Endothelial cell of umbilical vein (primary cell): ENCODE results near the gene COPE. TPM values are rescaled to one million over a fixed set of nuclear protein-coding genes. Genes with fewer than 3 reads are reported as not detected.

ENCODE experiments used
- BruUV-seq: library from RNA; stranded (reverse); fragments of 400-500 nt; replicated peaks from 2 replicates; lab custom pipeline; 2021; lab: Mats Ljungman, UMichigan
- CTCF ChIA-PET: fragments of 300-600, 350-600 bp; sonication (Branson Sonifier 250); formaldehyde crosslinking; loops from one replicate; lab custom pipeline; 2021; ENCODE audit warnings: antibody characterized with exemption, inconsistent platforms; lab: Charles Lee
- POLR2A ChIA-PET: fragments of 300-600, 350-600 bp; sonication (Branson Sonifier 250); formaldehyde crosslinking; loops from one replicate; lab custom pipeline; 2021; ENCODE audit warnings: antibody characterized with exemption, inconsistent platforms; lab: Charles Lee
- DNase-seq: peaks from one replicate; pipeline ENCODE4 v3.0.0-alpha.2; 2011; ENCODE audit warnings: low read depth, low spot score
- FAIRE-seq: peaks from 2 replicates; lab custom pipeline; 2011; peaks lifted over from hg19 to GRCh38; lab: Jason Lieb, UNC
- H2AFZ ChIP-seq: 2 replicates; pipeline ENCODE4 v1.6.0; 2012; ENCODE audit warnings: low read depth, low read length, control low read depth, inconsistent platforms
- H3K27ac ChIP-seq: 2 replicates; pipeline ENCODE4 v1.5.1; 2011; ENCODE audit warnings: low read depth, mild to moderate bottlenecking, control low read depth, low read length, moderate library complexity; ENCODE audit not compliant: insufficient read depth
- H3K27me3 ChIP-seq, 2 experiments: 2 replicates each; pipeline versions ENCODE4 v1.6.0 to v1.6.1; 2011; ENCODE audit warnings: low read length in 2 of 2, mixed read lengths in 1 of 2; ENCODE audit not compliant: control insufficient read depth in 2 of 2, insufficient read depth in 2 of 2
- H3K36me3 ChIP-seq, 2 experiments: 2 replicates in 1 of 2; 3 replicates in 1 of 2; pipeline ENCODE4 v1.5.1; 2011; ENCODE audit warnings: low read length in 2 of 2, mild to moderate bottlenecking in 1 of 2, moderate library complexity in 1 of 2; ENCODE audit not compliant: control insufficient read depth in 2 of 2, insufficient read depth in 2 of 2; ENCODE audit errors: extremely low read depth in 1 of 2
- H3K4me1 ChIP-seq: 3 replicates; pipeline ENCODE4 v1.5.1; 2011; ENCODE audit warnings: mild to moderate bottlenecking, low read length; ENCODE audit not compliant: control insufficient read depth, insufficient read depth; ENCODE audit errors: extremely low read depth
- H3K4me2 ChIP-seq: 2 replicates; pipeline ENCODE4 v1.6.1; 2011; ENCODE audit warnings: low read length, control low read depth, mixed read lengths; ENCODE audit not compliant: insufficient read depth
- H3K4me3 ChIP-seq, 3 experiments: fragments of 200-600 bp in 1 of 3; sonication (generic), shearing (Covaris generic) in 1 of 3; replicated peaks in 1 of 3; 2 replicates each; pipeline ENCODE4 v1.5.1; 2011 to 2016; ENCODE audit warnings: control low read depth in 3 of 3, low read length in 3 of 3, mild to moderate bottlenecking in 2 of 3, inconsistent platforms in 1 of 3, low read depth in 1 of 3, moderate library complexity in 1 of 3; ENCODE audit not compliant: insufficient read depth in 1 of 3
- H3K79me2 ChIP-seq: 2 replicates; pipeline ENCODE4 v1.6.0; 2012; ENCODE audit warnings: low read length, inconsistent platforms; ENCODE audit not compliant: control insufficient read depth, insufficient read depth
- H3K9ac ChIP-seq: replicated peaks from 2 replicates; pipeline ENCODE3; 2011; ENCODE audit warnings: low read length, control low read depth; ENCODE audit not compliant: insufficient read depth; ENCODE audit errors: extremely low read depth
- H3K9me1 ChIP-seq: replicated peaks from 3 replicates; pipeline ENCODE4 v1.6.0; 2011; ENCODE audit warnings: mild to moderate bottlenecking, low read length; ENCODE audit not compliant: control insufficient read depth, insufficient read depth; ENCODE audit errors: extremely low read depth
- H3K9me3 ChIP-seq: replicated peaks from 2 replicates; pipeline ENCODE4 v1.5.1; 2012; ENCODE audit warnings: low read length, inconsistent platforms; ENCODE audit not compliant: control insufficient read depth, insufficient read depth
- H4K20me1 ChIP-seq: replicated peaks from 2 replicates; pipeline ENCODE3; 2011; ENCODE audit warnings: mild to moderate bottlenecking, low read length; ENCODE audit not compliant: control insufficient read depth, insufficient read depth; ENCODE audit errors: extremely low read depth
- EZH2 ChIP-seq: IDR thresholded peaks from 2 replicates; pipeline ENCODE4 v1.6.1; 2012; ENCODE audit warnings: borderline replicate concordance, low read depth, mild to moderate bottlenecking, moderate library complexity, low read length, inconsistent platforms; ENCODE audit not compliant: severe bottlenecking
- FOS ChIP-seq: IDR thresholded peaks from 2 replicates; pipeline ENCODE4 v1.6.1; 2011; ENCODE audit warnings: mild to moderate bottlenecking, low read length, moderate library complexity, borderline replicate concordance; ENCODE audit not compliant: insufficient read depth
- GATA2 ChIP-seq: IDR thresholded peaks from 2 replicates; pipeline ENCODE4 v1.7.0; 2011; ENCODE audit warnings: low read depth, mild to moderate bottlenecking, moderate library complexity, mixed read lengths, low read length; ENCODE audit not compliant: insufficient read length, insufficient read depth
- JUN ChIP-seq: IDR thresholded peaks from 2 replicates; pipeline ENCODE4 v1.6.1; 2011; ENCODE audit warnings: borderline replicate concordance, low read depth; ENCODE audit not compliant: insufficient read length, insufficient read depth
- MYC ChIP-seq: IDR thresholded peaks from one replicate; pipeline ENCODE4 v1.6.1; 2011; ENCODE audit warnings: mild to moderate bottlenecking, low read depth, low read length
- POLR2A ChIP-seq: IDR thresholded peaks from 2 replicates; pipeline ENCODE4 v1.6.1; 2012; ENCODE audit warnings: low read depth, mild to moderate bottlenecking, control low read depth, low read length
- POLR2AphosphoS5 ChIP-seq: IDR thresholded peaks from 2 replicates; pipeline ENCODE4 v1.6.1; 2012; ENCODE audit warnings: low read depth, mild to moderate bottlenecking, control low read depth, low read length, moderate library complexity; ENCODE audit not compliant: insufficient read depth
- dilution Hi-C: fragments of 300-500 bp; cut with MboI; formaldehyde crosslinking; loops from one replicate; pipeline ENCODE4 v1.15.0; 2019; ENCODE audit warnings: low sequenced_read_pairs; ENCODE audit not compliant: extremely low pct_ligation_motif_present
- intact Hi-C: fragments of 100-400 bp; cut with micrococcal nuclease; formaldehyde crosslinking; loops from one replicate; pipeline ENCODE4 v1.10.0; 2022
- polyA plus RNA-seq, 4 experiments: library from polyadenylated mRNA; depleted of rRNA in 3 of 4; stranded (reverse) in 3 of 4; unstranded in 1 of 4; fragments of >200 nt; gene quantifications; 2 replicates each; pipeline versions ENCODE4 v1.2.1 to v1.2.3, GENCODE V29; 2011 to 2012; ENCODE audit warnings: missing spikeins in 1 of 4
- total RNA-seq: library from RNA; stranded (reverse); gene quantifications from 2 replicates; pipeline ENCODE4 v1.2.3, GENCODE V29; 2021
- TF ChIP-seq, protein P1 (sequence below), 2 donors: IDR thresholded peaks; 1 replicate in 1 of 2; 2 replicates in 1 of 2; pipeline ENCODE4 v1.5.1; 2011; ENCODE audit warnings: low read length in 2 of 2, mild to moderate bottlenecking in 2 of 2, moderate library complexity in 2 of 2, control low read depth in 1 of 2, inconsistent platforms in 1 of 2, low read depth in 1 of 2; ENCODE audit not compliant: insufficient read depth in 1 of 2; ENCODE audit errors: extremely low read depth in 1 of 2
- TF ChIP-seq, protein P2 (sequence below): IDR thresholded peaks from 2 replicates; pipeline ENCODE4 v1.6.1; 2011; ENCODE audit not compliant: insufficient read depth, insufficient read length

The COPE gene
- total and polyA plus RNA-seq, 2 donors (not counting 3 experiments of a cell fraction or from before 2014, with no cell fraction given): 252 to 407 TPM

DNA sequence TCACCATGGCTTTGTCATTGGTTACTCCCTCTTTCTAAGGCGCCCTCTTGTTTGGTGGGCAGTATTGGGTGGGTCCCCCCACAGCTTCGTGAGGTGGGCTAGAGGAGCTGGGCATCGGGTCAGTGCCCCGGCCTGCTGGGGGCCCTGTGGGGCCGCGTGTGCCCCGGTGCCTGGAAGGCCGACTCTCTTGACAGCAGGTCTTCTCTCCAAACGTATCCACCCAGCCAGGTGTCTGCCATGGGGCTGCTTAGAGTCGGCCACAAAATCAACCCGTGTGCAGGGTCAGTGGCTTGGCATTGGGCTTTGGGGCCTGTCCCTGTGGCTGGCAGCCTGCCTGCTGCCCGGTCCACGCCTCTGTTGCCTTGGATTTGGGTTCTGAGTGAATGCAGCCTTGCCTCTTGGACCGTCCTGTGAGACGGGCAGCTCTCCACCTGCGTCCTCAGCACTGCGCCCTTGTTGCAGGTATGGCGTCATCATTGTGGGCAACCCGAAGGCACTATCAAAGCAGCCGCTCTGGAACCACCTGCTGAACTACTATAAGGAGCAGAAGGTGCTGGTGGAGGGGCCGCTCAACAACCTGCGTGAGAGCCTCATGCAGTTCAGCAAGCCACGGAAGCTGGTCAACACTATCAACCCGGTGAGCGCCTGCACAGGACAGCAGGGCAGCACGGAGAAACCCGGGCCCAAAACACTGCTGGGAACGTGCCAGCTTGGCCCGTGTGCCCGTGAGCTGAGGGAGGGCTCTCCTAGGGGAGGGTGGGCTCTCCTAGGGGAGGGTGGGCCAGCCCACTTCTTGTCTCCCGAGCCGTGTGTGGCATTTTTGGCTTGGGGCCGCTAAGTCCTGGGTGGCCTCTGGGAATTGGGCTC, 56.0 kb downstream of the COPE start:
- DNase-seq: no peak
- H3K4me2 ChIP-seq: no peak overlapping the region
- H3K4me3 ChIP-seq: no peak overlapping the region
- no peak overlapping the region for H2AFZ ChIP-seq
- no peak for FAIRE-seq
- intact Hi-C loops: loop anchor here (10.0 kb wide), 1 partner anchor 52 kb away; the partner anchor contains the start of genes COPE and DDX49
- H4K20me1 ChIP-seq: no peaks in the 10 kb centered on the region
- TF ChIP-seq, protein P1, sequence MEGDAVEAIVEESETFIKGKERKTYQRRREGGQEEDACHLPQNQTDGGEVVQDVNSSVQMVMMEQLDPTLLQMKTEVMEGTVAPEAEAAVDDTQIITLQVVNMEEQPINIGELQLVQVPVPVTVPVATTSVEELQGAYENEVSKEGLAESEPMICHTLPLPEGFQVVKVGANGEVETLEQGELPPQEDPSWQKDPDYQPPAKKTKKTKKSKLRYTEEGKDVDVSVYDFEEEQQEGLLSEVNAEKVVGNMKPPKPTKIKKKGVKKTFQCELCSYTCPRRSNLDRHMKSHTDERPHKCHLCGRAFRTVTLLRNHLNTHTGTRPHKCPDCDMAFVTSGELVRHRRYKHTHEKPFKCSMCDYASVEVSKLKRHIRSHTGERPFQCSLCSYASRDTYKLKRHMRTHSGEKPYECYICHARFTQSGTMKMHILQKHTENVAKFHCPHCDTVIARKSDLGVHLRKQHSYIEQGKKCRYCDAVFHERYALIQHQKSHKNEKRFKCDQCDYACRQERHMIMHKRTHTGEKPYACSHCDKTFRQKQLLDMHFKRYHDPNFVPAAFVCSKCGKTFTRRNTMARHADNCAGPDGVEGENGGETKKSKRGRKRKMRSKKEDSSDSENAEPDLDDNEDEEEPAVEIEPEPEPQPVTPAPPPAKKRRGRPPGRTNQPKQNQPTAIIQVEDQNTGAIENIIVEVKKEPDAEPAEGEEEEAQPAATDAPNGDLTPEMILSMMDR (IDR thresholded peaks at IDR 0.05; ENCODE audit: extremely low read depth in 1 of 2, insufficient read depth in 1 of 2, low read depth in 1 of 2, low read length in 2 of 2): no peak
- TF ChIP-seq POLR2A: no peak
- TF ChIP-seq GATA2: no peak
- TF ChIP-seq JUN: no peak
- no peak for TF ChIP-seq FOS
- no peak for TF ChIP-seq EZH2
- TF ChIP-seq POLR2AphosphoS5: no peak
- TF ChIP-seq MYC: no peak
- TF ChIP-seq, protein P2, sequence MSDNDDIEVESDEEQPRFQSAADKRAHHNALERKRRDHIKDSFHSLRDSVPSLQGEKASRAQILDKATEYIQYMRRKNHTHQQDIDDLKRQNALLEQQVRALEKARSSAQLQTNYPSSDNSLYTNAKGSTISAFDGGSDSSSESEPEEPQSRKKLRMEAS: no peak
- no peaks in the 10 kb centered on the region for H3K79me2 ChIP-seq
- ChIA-PET POLR2A (interaction anchor here (0.6 to 0.7 kb wide), 3 partner anchors 67 to 306 kb away, joined by 3 to 7 read pairs (median 4); partner anchors contain the start of gene KXD1), CTCF (interaction anchor here (1.1 to 4.9 kb wide), 2 partner anchors 15 to 269 kb away, joined by 5 to 32 read pairs; no protein-coding TSS in a partner anchor)
- peaks cover 24 to 56% of the 10 kb centered on the region in 2 experiments for H3K36me3 ChIP-seq
- H3K4me1 ChIP-seq: peaks cover 11% of the 10 kb centered on the region
- H3K27me3 ChIP-seq: no peaks in the 10 kb centered on the region
- dilution Hi-C loops: no loop called here
- no peak overlapping the region for H3K9ac ChIP-seq
- H3K27ac ChIP-seq: no peak overlapping the region
- BruUV-seq: no TSS peak
- no peaks in the 10 kb centered on the region for H3K9me3 ChIP-seq
- H3K9me1 ChIP-seq: no peaks in the 10 kb centered on the region
